Heart left ventricle (tissue), 16 donors: Measurements from ENCODE around the gene DOK7. TPM values are rescaled to one million over a fixed set of nuclear protein-coding genes. Genes with fewer than 3 reads are reported as not detected.

ENCODE experiments used
- ATAC-seq, 4 donors: fragments of 200-7000 bp; cut with Tn5 transposase; one replicate each; pipeline ENCODE4 v1.9.1; 2020 to 2022; ENCODE audit warnings: moderate library complexity in 4 of 4, mild to moderate bottlenecking in 3 of 4, moderate number of reproducible peaks in 1 of 4
- DNase-seq, 5 donors: peaks; one replicate each; pipeline ENCODE4 v3.0.0-alpha.2; 2020
- H3K27ac ChIP-seq, 12 donors: fragments of 200-600 bp; sonication (generic) in 4 of 12; one replicate each; pipeline versions ENCODE4 v1.5.0 to v1.8.0; 2016 to 2022; ENCODE audit warnings: mild to moderate bottlenecking in 2 of 12
- H3K27me3 ChIP-seq, 9 donors: fragments of 200-600 bp; sonication (generic) in 2 of 9; one replicate each; pipeline versions ENCODE4 v1.5.1 to v1.8.0; 2016 to 2022; ENCODE audit warnings: mild to moderate bottlenecking in 3 of 9
- H3K36me3 ChIP-seq, 9 donors: fragments of 200-600 bp; sonication (generic) in 2 of 9; one replicate each; pipeline versions ENCODE4 v1.5.0 to v1.8.0; 2018 to 2022; ENCODE audit warnings: mild to moderate bottlenecking in 2 of 9
- H3K4me1 ChIP-seq, 12 donors: fragments of 200-600 bp; sonication (generic) in 4 of 12; one replicate each; pipeline versions ENCODE4 v1.5.0 to v1.8.0; 2016 to 2022; ENCODE audit warnings: mild to moderate bottlenecking in 3 of 12
- H3K4me3 ChIP-seq, 12 donors: fragments of 200-600 bp; sonication (generic) in 4 of 12; one replicate each; pipeline versions ENCODE4 v1.5.0 to v1.8.0; 2017 to 2022; ENCODE audit warnings: mild to moderate bottlenecking in 9 of 12, moderate library complexity in 4 of 12
- H3K9me3 ChIP-seq, 12 donors: fragments of 200-600 bp; sonication (generic) in 4 of 12; one replicate each; pipeline versions ENCODE4 v1.5.0 to v1.8.0; 2016 to 2022; ENCODE audit warnings: mild to moderate bottlenecking in 1 of 12
- CTCF ChIP-seq, 12 donors: fragments of 200-600 bp; sonication (generic) in 4 of 12; IDR thresholded peaks; one replicate each; pipeline versions ENCODE4 v1.5.0 to v1.8.0; 2018 to 2022; ENCODE audit warnings: antibody characterized with exemption in 12 of 12, mild to moderate bottlenecking in 5 of 12
- POLR2A ChIP-seq, 2 donors: fragments of 450-650 bp; IDR thresholded peaks; one replicate each; pipeline ENCODE4 v1.6.1; 2017; ENCODE audit warnings: antibody characterized with exemption in 2 of 2, mild to moderate bottlenecking in 2 of 2, moderate library complexity in 2 of 2
- WGBS, 4 donors: extraction: QIAGEN DNeasy Blood & Tissue Kit in 2 of 4; methylation state at CpG; one replicate each; pipeline versions ENCODE4 v1.1.5 to v1.1.7; 2013 to 2018; 5-methylcytosine and 5-hydroxymethylcytosine counted together
- intact Hi-C, 10 donors: fragments of 100-400 bp; cut with DNase I; formaldehyde crosslinking; loops; one replicate each; pipeline versions ENCODE4 v1.11.1 to v1.14.2; 2022
- long read RNA-seq, 3 donors: library from polyadenylated mRNA; unstranded; transcript quantifications; one replicate each; pipeline ENCODE4 v2.0.0, GENCODE V29; 2020 to 2021
- polyA plus RNA-seq, 2 donors: library from polyadenylated mRNA; stranded (reverse); fragments of 200-250 nt; gene quantifications; one replicate each; pipeline ENCODE4 v1.2.3, GENCODE V29; 2013
- total RNA-seq, 9 donors: library from RNA; depleted of rRNA in 2 of 9; stranded (reverse); fragments of >200 nt in 2 of 9; fragmentation: NEBNext Ultra II Directional in 3 of 9; extraction: Animal tissue kit (Norgen Biotek cat#: 25700) in 3 of 9; gene quantifications; one replicate each; pipeline versions ENCODE4 v1.1.0 to v1.2.4, GENCODE V29; 2016 to 2023
- donor health status: ischemic (EF 13 %, LVEDD 7.1; RV severe dilation, severe dysfunction).
- donor health status: healthy with polysubstance abuse.
- donor health status: DM: no; HTN: yes; CAD: no.
- donor health status: DM: no; HTN: no; CAD: no.
- donor health status: ischemic (EF 25% LVEDD 6.9; RV normal size, moderate dysfunction).
- donor health status: ischemic (EF 25% LVEDD 5.7; RV mildly dilated, moderate dysfunction).
- donor health status: healthy.
- donor health status: DM: yes; HTN: yes; CAD: no.
- donor health status: ischemic (EF 35%, LVEDD 5.7; RV mildly dilated, moderate dysfunction).
- donor health status: nonischemic (EF 11% LVEDD 7.7; RV severe dilation, severe dysfunction).
- donor health status: DM: yes; HTN: yes; CAD: no.
- donor health status: PGD.
- donor health status: ischemic (EF 29% LVEDD 5.4; RV normal size, mild dysfunction).
- donor health status: nonischemic (EF 23%, LVEDD 6.1; RV moderate dilation, normal function).

DOK7 gene
- total RNA-seq (10 to 100 TPM; 27.7 to 75.1 (median 39.7) TPM), polyA plus RNA-seq (10 to 100 TPM; 59.1 to 89.5 TPM)
- long read RNA-seq, donor 1, transcript DOK7-201 (7 exons, 2,562 nt) = major isoform, 42 of 106 reads
- long read RNA-seq, donor 1, partial matches to known transcripts = 33 of 106 reads
- long read RNA-seq, donor 1, other reads (novel, unspliced or antisense) = 24 of 106 reads
- long read RNA-seq, donor 2, transcript DOK7-201 (7 exons, 2,562 nt) = major isoform, 83 of 165 reads
- long read RNA-seq, donor 2, transcript DOK7-203 (7 exons, 2,551 nt) = minor isoform, 13 of 165 reads
- long read RNA-seq, donor 2, transcript DOK7-206 (4 exons, 2,263 nt) = minor isoform, 10 of 165 reads
- long read RNA-seq, donor 2, partial matches to known transcripts = 15 of 165 reads
- long read RNA-seq, donor 2, other reads (novel, unspliced or antisense) = 40 of 165 reads
- long read RNA-seq, donor 3, transcript DOK7-201 (7 exons, 2,562 nt) = major isoform, 79 of 205 reads
- long read RNA-seq, donor 3, transcript DOK7-205 (3 exons, 557 nt) = minor isoform, 5 of 205 reads
- long read RNA-seq, donor 3, transcript DOK7-206 (4 exons, 2,263 nt) = minor isoform, 7 of 205 reads
- long read RNA-seq, donor 3, transcript DOK7-203 (7 exons, 2,551 nt) = minor isoform, 6 of 205 reads
- long read RNA-seq, donor 3, partial matches to known transcripts = 41 of 205 reads
- long read RNA-seq, donor 3, other reads (novel, unspliced or antisense) = 64 of 205 reads

GRCh38 chr4:3462790-3463415 is at the start of gene DOK7:
Gene DOK7, plus strand, starts transcription at chr4:3463306. Its CDS starts 70 bp downstream, at chr4:3463376.
- Histone ChIP-seq H3K36me3 (no peaks in the 10 kb centered on the region), H3K4me3 (peak within 1 kb of the TSS; percentile 50 to 80 (median 64)), H3K27ac (peak within 1 kb of the TSS; percentile 67 to 98 (median 88)), H3K4me1 (peaks cover 0 to 57% (median 16%) of the 10 kb centered on the region in 12 donors), H3K9me3 (no peaks in the 10 kb centered on the region), H3K27me3 (peaks cover 0 to 24% (median 9%) of the 10 kb centered on the region in 9 donors)
- peak in 3 of 4 donors; percentile 26 to 69 (median 60) for ATAC-seq
- intact Hi-C loops = loop anchor here in 3 of 10 donors (2.0 kb wide), 2 partner anchors 20 to 22 kb away; no protein-coding TSS in a partner anchor
- TF ChIP-seq CTCF (IDR thresholded peaks at IDR 0.05) (no peak), POLR2A (IDR thresholded peaks at IDR 0.05) (peak; percentile 43)
- 5 to 12% (median 8%) methylated on average over 19 to 44 of the region's 44 CpGs for WGBS, 4 donors
- peak; percentile 66 to 81 (median 75) for DNase-seq

- Histone ChIP-seq H3K27me3 (no peaks in the 10 kb centered on the region), H3K27ac (no peak overlapping the region), H3K36me3 (peaks cover 0 to 35% (median 24%) of the 10 kb centered on the region in 9 donors), H3K9me3 (no peaks in the 10 kb centered on the region), H3K4me1 (peaks cover 0 to 5% (median 0%) of the 10 kb centered on the region in 12 donors), H3K4me3 (no peak overlapping the region)
- intact Hi-C loops = no loop called here
- TF ChIP-seq CTCF (IDR thresholded peaks at IDR 0.05) = no peak
- no peak for TF ChIP-seq POLR2A (IDR thresholded peaks at IDR 0.05)
- ATAC-seq = peak in 1 of 4 donors; percentile 21
- WGBS, 4 donors = 89 to 97% (median 93%) methylated on average over 16 to 32 of the region's 32 CpGs
- peak in 2 of 5 donors; percentile 28 to 59 for DNase-seq
These were observed 49.3 kb upstream of the DOK7 start for GRCh38 chr4:3413675-3414420.

- ATAC-seq (peak in 2 of 4 donors; percentile 11 to 21), DNase-seq (peak in 2 of 5 donors; percentile 24 to 60)
- Histone ChIP-seq H3K27me3 (no peaks in the 10 kb centered on the region), H3K9me3 (no peaks in the 10 kb centered on the region), H3K4me3 (no peak overlapping the region), H3K4me1 (peaks cover 0 to 5% (median 0%) of the 10 kb centered on the region in 12 donors), H3K27ac (no peak overlapping the region), H3K36me3 (peaks cover 0 to 35% (median 24%) of the 10 kb centered on the region in 9 donors)
- intact Hi-C loops = no loop called here
- 89 to 93% (median 90%) methylated on average over 37 of the region's 37 CpGs for WGBS, 4 donors
- no peak for TF ChIP-seq CTCF (IDR thresholded peaks at IDR 0.05)
- no peak for TF ChIP-seq POLR2A (IDR thresholded peaks at IDR 0.05)
These were observed 48.5 kb upstream of the DOK7 start for GRCh38 chr4:3414421-3415279.
